Fibroblast of gingiva (primary cell): ENCODE results near the gene EYA2.

Experiments used
- DNase-seq: peaks from one replicate; pipeline ENCODE4 v3.0.0-alpha.2; 2011; ENCODE audit warnings: low read depth

EYA2 gene

GRCh38 chr20:47036091-47036870 is 141.6 kb downstream of the EYA2 start:
- DNase-seq: peak; percentile 54

GRCh38 chr20:47038566-47039560 is 144.2 kb downstream of the EYA2 start:
- DNase-seq: peak; percentile 54

- DNase-seq: no peak
These were observed 146.0 kb downstream of the EYA2 start for GRCh38 chr20:47040506-47041125.

GRCh38 chr20:47041396-47041899 is 146.8 kb downstream of the EYA2 start:
- no peak for DNase-seq

GRCh38 chr20:47042464-47042863 is 147.8 kb downstream of the EYA2 start:
- no peak for DNase-seq

- no peak for DNase-seq
These were observed 148.4 kb downstream of the EYA2 start for GRCh38 chr20:47043086-47043485.

GRCh38 chr20:47044938-47045337 is 150.3 kb downstream of the EYA2 start:
- no peak for DNase-seq

GRCh38 chr20:47048054-47048453 is 153.4 kb downstream of the EYA2 start:
- DNase-seq: no peak

- DNase-seq: no peak
These were observed 155.1 kb downstream of the EYA2 start for GRCh38 chr20:47049771-47050170.

- no peak for DNase-seq
These were observed 156.4 kb downstream of the EYA2 start for GRCh38 chr20:47050996-47051395.

- no peak for DNase-seq
These were observed 157.4 kb downstream of the EYA2 start for GRCh38 chr20:47051936-47052526.

GRCh38 chr20:47054506-47054905 is 159.9 kb downstream of the EYA2 start:
- no peak for DNase-seq

GRCh38 chr20:47054945-47055344 is 160.3 kb downstream of the EYA2 start:
- no peak for DNase-seq

- peak; percentile 55 for DNase-seq
These were observed 161.2 kb downstream of the EYA2 start for GRCh38 chr20:47055699-47056369.

- no peak for DNase-seq
These were observed 163.0 kb downstream of the EYA2 start for GRCh38 chr20:47057661-47058060.

- no peak for DNase-seq
These were observed 163.6 kb downstream of the EYA2 start for GRCh38 chr20:47058236-47058635.

GRCh38 chr20:47059536-47059935 is 164.9 kb downstream of the EYA2 start:
- no peak for DNase-seq

- DNase-seq: peak; percentile 14
These were observed 166.9 kb downstream of the EYA2 start for GRCh38 chr20:47061549-47061948.

GRCh38 chr20:47062226-47062890 is 167.7 kb downstream of the EYA2 start:
- no peak for DNase-seq

GRCh38 chr20:47063407-47063806 is 168.8 kb downstream of the EYA2 start:
- no peak for DNase-seq

GRCh38 chr20:47063808-47064207 is 169.2 kb downstream of the EYA2 start:
- no peak for DNase-seq
